GM12878 (cell line): ENCODE results near the gene RFXANK. TPM values are rescaled to one million over a fixed set of nuclear protein-coding genes. Genes with fewer than 3 reads are reported as not detected.

Experiments
- ATAC-seq: fragments of 200-7000 bp; cut with Tn5 transposase; 3 replicates; pipeline ENCODE4 v1.9.1; 2020; ENCODE audit warnings: mild to moderate bottlenecking, moderate library complexity
- BruUV-seq: library from RNA; stranded (reverse); fragments of 400-500 nt; replicated peaks from 2 replicates; lab custom pipeline; 2021; lab: Mats Ljungman, UMichigan
- CTCF ChIA-PET: fragments of 300-600 bp; sonication (Branson Sonifier 250); formaldehyde crosslinking; extraction: SDS; loops from one replicate; lab custom pipeline; 2021; ENCODE audit warnings: inconsistent platforms; lab: Yijun Ruan, JAX
- POLR2A ChIA-PET: fragments of 350-600 bp; formaldehyde crosslinking; extraction: SDS; loops from one replicate; lab custom pipeline; 2021; ENCODE audit warnings: inconsistent platforms; lab: Charles Lee
- RAD21 ChIA-PET: fragments of 300-600 bp; sonication (Branson Sonifier 250); formaldehyde crosslinking; loops from one replicate; lab custom pipeline; 2023; ENCODE audit warnings: antibody characterized with exemption; ENCODE audit not compliant: unreplicated experiment; lab: Charles Lee
- SMC1A ChIA-PET: fragments of 300-600 bp; sonication (Branson Sonifier 250); formaldehyde crosslinking; loops from one replicate; lab custom pipeline; 2023; ENCODE audit not compliant: unreplicated experiment, uncharacterized antibody; lab: Charles Lee
- DNase-seq: peaks from one replicate; pipeline ENCODE4 v3.0.0-alpha.2; 2011; ENCODE audit warnings: low read depth, low spot score
- FAIRE-seq: peaks from 3 replicates; lab custom pipeline; 2011; peaks lifted over from hg19 to GRCh38; lab: Jason Lieb, UNC
- H2AFZ ChIP-seq: 2 replicates; pipeline ENCODE4 v1.6.0; 2011; ENCODE audit warnings: low read depth, low read length, control low read depth; ENCODE audit not compliant: control insufficient read depth
- H3K27ac ChIP-seq: 2 replicates; pipeline ENCODE4 v1.5.1; 2011; ENCODE audit warnings: control low read depth; ENCODE audit not compliant: control insufficient read depth, insufficient read depth
- H3K27me3 ChIP-seq, 2 experiments: replicated peaks in 1 of 2; 2 replicates each; pipeline versions ENCODE4 v1.6.0 to v1.6.1; 2011; ENCODE audit warnings: low read length in 1 of 2; ENCODE audit not compliant: control insufficient read depth in 2 of 2, insufficient read depth in 2 of 2
- H3K36me3 ChIP-seq, 2 experiments: 2 replicates each; pipeline ENCODE4 v1.5.1; 2011; ENCODE audit warnings: low read length in 1 of 2; ENCODE audit not compliant: control insufficient read depth in 2 of 2, insufficient read depth in 2 of 2
- H3K4me1 ChIP-seq: 2 replicates; pipeline ENCODE4 v1.6.1; 2011; ENCODE audit warnings: mild to moderate bottlenecking, low read length, moderate library complexity, mixed read lengths; ENCODE audit not compliant: control insufficient read depth, insufficient read depth
- H3K4me2 ChIP-seq: 2 replicates; pipeline ENCODE4 v1.6.0; 2011; ENCODE audit warnings: control low read depth; ENCODE audit not compliant: control insufficient read depth, insufficient read depth
- H3K4me3 ChIP-seq: fragments of 200-600 bp; sonication (generic); 2 replicates; pipeline ENCODE4 v1.5.1; 2016
- H3K79me2 ChIP-seq: 2 replicates; pipeline ENCODE4 v1.6.0; 2011; ENCODE audit warnings: low read length; ENCODE audit not compliant: control insufficient read depth, insufficient read depth
- H3K9ac ChIP-seq: 2 replicates; pipeline ENCODE4 v1.8.0; 2011; ENCODE audit warnings: low read length, control low read depth, mixed read lengths; ENCODE audit not compliant: control insufficient read depth, insufficient read depth
- H3K9me3 ChIP-seq: replicated peaks from 3 replicates; pipeline ENCODE4 v1.5.1; 2011; ENCODE audit warnings: mild to moderate bottlenecking, low read length; ENCODE audit not compliant: control insufficient read depth, insufficient read depth
- H4K20me1 ChIP-seq: 2 replicates; pipeline ENCODE4 v1.6.0; 2011; ENCODE audit not compliant: control insufficient read depth, insufficient read depth
- IRF4 ChIP-seq: IDR thresholded peaks from 2 replicates; pipeline ENCODE4 v1.6.1; 2011; ENCODE audit warnings: low read depth, low read length
- NBN ChIP-seq: fragments of 450-650 bp; IDR thresholded peaks from 2 replicates; pipeline ENCODE4 v1.6.1; 2016
- NR2C1 ChIP-seq: fragments of 450-650 bp; IDR thresholded peaks from 2 replicates; pipeline ENCODE4 v1.6.1; 2017; ENCODE audit warnings: antibody characterized with exemption, mild to moderate bottlenecking, moderate library complexity
- RELA ChIP-seq: fragments of 450-650 bp; IDR thresholded peaks from 2 replicates; pipeline ENCODE4 v1.8.0; 2014; ENCODE audit warnings: borderline replicate concordance; ENCODE audit not compliant: partially characterized antibody
- RFX5 ChIP-seq: IDR thresholded peaks from 2 replicates; pipeline ENCODE4 v1.6.1; 2011; ENCODE audit warnings: low read depth, low read length, improper control_type of control experiment
- WGBS: methylation state at CpG from one replicate; pipeline ENCODE4 v1.1.6; 2016; ENCODE audit warnings: low lambda C conversion rate; ENCODE audit not compliant: insufficient replicate concordance, insufficient coverage; ENCODE audit errors: missing lambda C conversion rate; 5-methylcytosine and 5-hydroxymethylcytosine counted together
- in situ Hi-C: fragments of 300-500 bp; cut with MboI; formaldehyde crosslinking; loops from 9 replicates; pipeline ENCODE4 v1.14.3; 2018; ENCODE audit warnings: mixed read lengths
- intact Hi-C: fragments of 100-400 bp; cut with micrococcal nuclease; formaldehyde crosslinking; loops from one replicate; pipeline ENCODE4 v1.14.2; 2022; ENCODE audit not compliant: unreplicated experiment
- polyA plus RNA-seq, 11 experiments: library from polyadenylated mRNA; depleted of rRNA in 4 of 11; unstranded in 6 of 11; stranded (reverse) in 5 of 11; fragments of >200 nt; fragmentation: Nextera tagmentation in 4 of 11; fragmentation: Illumina TruSeq in 1 of 11; extraction: Ambion mirVana in 4 of 11; extraction: Trizol in 1 of 11; gene quantifications; 1 replicate in 1 of 11; 2 replicates in 10 of 11; pipeline versions ENCODE4 v1.2.1 to v1.2.3, GENCODE V29; 2011 to 2016; ENCODE audit warnings: inconsistent platforms in 2 of 11, missing spikeins in 2 of 11, low read depth in 1 of 11
- total RNA-seq, 4 experiments: library from RNA; depleted of rRNA in 3 of 4; stranded (reverse); fragments of >200 nt in 3 of 4; fragmentation: Illumina TruSeq in 1 of 4; extraction: Trizol in 1 of 4; gene quantifications; 2 replicates each; pipeline versions ENCODE4 v1.2.1 to v1.2.3, GENCODE V29; 2013 to 2021
- TF ChIP-seq, protein P1 (sequence below): IDR thresholded peaks from 2 replicates; pipeline ENCODE4 v1.6.1; 2011; ENCODE audit warnings: borderline replicate concordance, low read depth, mild to moderate bottlenecking, moderate library complexity, low read length; ENCODE audit not compliant: insufficient read depth, poor library complexity, severe bottlenecking
- TF ChIP-seq, protein P2 (sequence below): IDR thresholded peaks from 2 replicates; pipeline ENCODE4 v1.6.1; 2011; ENCODE audit warnings: borderline replicate concordance, low read depth, mild to moderate bottlenecking, moderate library complexity, mixed read lengths, low read length; ENCODE audit not compliant: insufficient read depth; ENCODE audit errors: extremely low read length
- TF ChIP-seq, protein P3 (sequence below): fragments of 450-650 bp; IDR thresholded peaks from 2 replicates; pipeline ENCODE4 v1.6.1; 2017; ENCODE audit warnings: mild to moderate bottlenecking
- TF ChIP-seq, protein P4 (sequence below): fragments of 450-650 bp; formaldehyde crosslinking; IDR thresholded peaks from 2 replicates; pipeline ENCODE4 v1.4.0; 2022; ENCODE audit warnings: mild to moderate bottlenecking, moderate library complexity
- TF ChIP-seq, protein P5 (sequence below): fragments of 450-650 bp; IDR thresholded peaks from 2 replicates; pipeline ENCODE4 v1.6.1; 2017; ENCODE audit warnings: antibody characterized with exemption, mild to moderate bottlenecking, moderate library complexity

RFXANK gene
- total and polyA plus RNA-seq, 10 of the 15 experiments (the other 5 are each of a cell fraction or from before 2014, with no cell fraction given) = 70.8 to 125 (median 95.7) TPM

DNA sequence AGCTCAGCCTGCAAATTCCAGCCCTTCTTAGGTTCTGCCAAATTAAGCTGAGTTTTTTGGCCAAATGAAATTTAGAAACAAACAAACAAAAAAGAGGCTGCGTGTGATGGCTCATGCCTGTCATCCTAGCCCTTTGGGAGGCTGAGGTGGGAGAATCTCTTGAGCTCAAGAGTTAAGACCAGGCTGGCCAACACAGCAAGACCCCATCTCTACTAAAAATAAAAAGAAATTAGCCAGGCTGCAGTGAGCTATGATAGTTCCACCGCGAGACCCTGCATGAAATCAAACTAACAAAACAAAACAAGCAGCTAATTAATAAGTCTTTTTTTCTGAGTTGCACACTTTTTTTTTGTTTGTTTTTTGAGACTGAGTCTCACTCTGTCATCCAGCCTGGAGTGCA, 37.6 kb downstream of the RFXANK start:
- Histone ChIP-seq H3K27ac (no peak overlapping the region), H4K20me1 (no peaks in the 10 kb centered on the region), H3K36me3 (no peaks in the 10 kb centered on the region), H3K4me3 (no peak overlapping the region), H3K79me2 (no peaks in the 10 kb centered on the region), H3K27me3 (no peaks in the 10 kb centered on the region; a peak in 1 of 4 replicates), H2AFZ (no peak overlapping the region), H3K9me3 (peaks cover 8% of the 10 kb centered on the region; the same call in 2 of the 3 replicates), H3K9ac (no peak overlapping the region), H3K4me2 (no peak overlapping the region), H3K4me1 (peaks cover 4% of the 10 kb centered on the region)
- no TSS peak for BruUV-seq
- POLR2A ChIA-PET = no interaction called here
- DNase-seq (no peak), ATAC-seq (no peak), FAIRE-seq (no peak)
- 60% methylated on average over 3 of the region's 3 CpGs for WGBS
- CTCF ChIA-PET = interaction anchor here (0.5 kb wide), 1 partner anchor 128 kb away, joined by 3 read pairs; no protein-coding TSS in a partner anchor
- SMC1A ChIA-PET = no interaction called here
- TF ChIP-seq, protein P1, sequence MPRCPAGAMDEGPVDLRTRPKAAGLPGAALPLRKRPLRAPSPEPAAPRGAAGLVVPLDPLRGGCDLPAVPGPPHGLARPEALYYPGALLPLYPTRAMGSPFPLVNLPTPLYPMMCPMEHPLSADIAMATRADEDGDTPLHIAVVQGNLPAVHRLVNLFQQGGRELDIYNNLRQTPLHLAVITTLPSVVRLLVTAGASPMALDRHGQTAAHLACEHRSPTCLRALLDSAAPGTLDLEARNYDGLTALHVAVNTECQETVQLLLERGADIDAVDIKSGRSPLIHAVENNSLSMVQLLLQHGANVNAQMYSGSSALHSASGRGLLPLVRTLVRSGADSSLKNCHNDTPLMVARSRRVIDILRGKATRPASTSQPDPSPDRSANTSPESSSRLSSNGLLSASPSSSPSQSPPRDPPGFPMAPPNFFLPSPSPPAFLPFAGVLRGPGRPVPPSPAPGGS = no peak
- TF ChIP-seq RELA (no peak), IRF4 (no peak), NBN (no peak), NR2C1 (no peak), RFX5 (no peak)
- TF ChIP-seq, protein P2, sequence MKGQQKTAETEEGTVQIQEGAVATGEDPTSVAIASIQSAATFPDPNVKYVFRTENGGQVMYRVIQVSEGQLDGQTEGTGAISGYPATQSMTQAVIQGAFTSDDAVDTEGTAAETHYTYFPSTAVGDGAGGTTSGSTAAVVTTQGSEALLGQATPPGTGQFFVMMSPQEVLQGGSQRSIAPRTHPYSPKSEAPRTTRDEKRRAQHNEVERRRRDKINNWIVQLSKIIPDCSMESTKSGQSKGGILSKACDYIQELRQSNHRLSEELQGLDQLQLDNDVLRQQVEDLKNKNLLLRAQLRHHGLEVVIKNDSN = no peak
- TF ChIP-seq, protein P3, sequence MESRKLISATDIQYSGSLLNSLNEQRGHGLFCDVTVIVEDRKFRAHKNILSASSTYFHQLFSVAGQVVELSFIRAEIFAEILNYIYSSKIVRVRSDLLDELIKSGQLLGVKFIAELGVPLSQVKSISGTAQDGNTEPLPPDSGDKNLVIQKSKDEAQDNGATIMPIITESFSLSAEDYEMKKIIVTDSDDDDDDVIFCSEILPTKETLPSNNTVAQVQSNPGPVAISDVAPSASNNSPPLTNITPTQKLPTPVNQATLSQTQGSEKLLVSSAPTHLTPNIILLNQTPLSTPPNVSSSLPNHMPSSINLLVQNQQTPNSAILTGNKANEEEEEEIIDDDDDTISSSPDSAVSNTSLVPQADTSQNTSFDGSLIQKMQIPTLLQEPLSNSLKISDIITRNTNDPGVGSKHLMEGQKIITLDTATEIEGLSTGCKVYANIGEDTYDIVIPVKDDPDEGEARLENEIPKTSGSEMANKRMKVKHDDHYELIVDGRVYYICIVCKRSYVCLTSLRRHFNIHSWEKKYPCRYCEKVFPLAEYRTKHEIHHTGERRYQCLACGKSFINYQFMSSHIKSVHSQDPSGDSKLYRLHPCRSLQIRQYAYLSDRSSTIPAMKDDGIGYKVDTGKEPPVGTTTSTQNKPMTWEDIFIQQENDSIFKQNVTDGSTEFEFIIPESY = no peak
- TF ChIP-seq, protein P4, sequence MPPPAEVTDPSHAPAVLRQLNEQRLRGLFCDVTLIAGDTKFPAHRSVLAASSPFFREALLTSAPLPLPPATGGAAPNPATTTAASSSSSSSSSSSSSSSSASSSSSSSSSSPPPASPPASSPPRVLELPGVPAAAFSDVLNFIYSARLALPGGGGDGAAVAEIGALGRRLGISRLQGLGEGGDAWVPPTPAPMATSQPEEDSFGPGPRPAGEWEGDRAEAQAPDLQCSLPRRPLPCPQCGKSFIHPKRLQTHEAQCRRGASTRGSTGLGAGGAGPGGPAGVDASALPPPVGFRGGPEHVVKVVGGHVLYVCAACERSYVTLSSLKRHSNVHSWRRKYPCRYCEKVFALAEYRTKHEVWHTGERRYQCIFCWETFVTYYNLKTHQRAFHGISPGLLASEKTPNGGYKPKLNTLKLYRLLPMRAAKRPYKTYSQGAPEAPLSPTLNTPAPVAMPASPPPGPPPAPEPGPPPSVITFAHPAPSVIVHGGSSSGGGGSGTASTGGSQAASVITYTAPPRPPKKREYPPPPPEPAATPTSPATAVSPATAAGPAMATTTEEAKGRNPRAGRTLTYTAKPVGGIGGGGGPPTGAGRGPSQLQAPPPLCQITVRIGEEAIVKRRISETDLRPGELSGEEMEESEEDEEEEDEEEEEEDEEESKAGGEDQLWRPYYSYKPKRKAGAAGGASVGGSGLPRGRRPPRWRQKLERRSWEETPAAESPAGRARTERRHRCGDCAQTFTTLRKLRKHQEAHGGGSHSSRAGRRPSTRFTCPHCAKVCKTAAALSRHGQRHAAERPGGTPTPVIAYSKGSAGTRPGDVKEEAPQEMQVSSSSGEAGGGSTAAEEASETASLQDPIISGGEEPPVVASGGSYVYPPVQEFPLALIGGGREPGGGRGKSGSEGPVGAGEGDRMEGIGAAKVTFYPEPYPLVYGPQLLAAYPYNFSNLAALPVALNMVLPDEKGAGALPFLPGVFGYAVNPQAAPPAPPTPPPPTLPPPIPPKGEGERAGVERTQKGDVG (CRISPR knock-in tag) = no peak
- TF ChIP-seq, protein P5, sequence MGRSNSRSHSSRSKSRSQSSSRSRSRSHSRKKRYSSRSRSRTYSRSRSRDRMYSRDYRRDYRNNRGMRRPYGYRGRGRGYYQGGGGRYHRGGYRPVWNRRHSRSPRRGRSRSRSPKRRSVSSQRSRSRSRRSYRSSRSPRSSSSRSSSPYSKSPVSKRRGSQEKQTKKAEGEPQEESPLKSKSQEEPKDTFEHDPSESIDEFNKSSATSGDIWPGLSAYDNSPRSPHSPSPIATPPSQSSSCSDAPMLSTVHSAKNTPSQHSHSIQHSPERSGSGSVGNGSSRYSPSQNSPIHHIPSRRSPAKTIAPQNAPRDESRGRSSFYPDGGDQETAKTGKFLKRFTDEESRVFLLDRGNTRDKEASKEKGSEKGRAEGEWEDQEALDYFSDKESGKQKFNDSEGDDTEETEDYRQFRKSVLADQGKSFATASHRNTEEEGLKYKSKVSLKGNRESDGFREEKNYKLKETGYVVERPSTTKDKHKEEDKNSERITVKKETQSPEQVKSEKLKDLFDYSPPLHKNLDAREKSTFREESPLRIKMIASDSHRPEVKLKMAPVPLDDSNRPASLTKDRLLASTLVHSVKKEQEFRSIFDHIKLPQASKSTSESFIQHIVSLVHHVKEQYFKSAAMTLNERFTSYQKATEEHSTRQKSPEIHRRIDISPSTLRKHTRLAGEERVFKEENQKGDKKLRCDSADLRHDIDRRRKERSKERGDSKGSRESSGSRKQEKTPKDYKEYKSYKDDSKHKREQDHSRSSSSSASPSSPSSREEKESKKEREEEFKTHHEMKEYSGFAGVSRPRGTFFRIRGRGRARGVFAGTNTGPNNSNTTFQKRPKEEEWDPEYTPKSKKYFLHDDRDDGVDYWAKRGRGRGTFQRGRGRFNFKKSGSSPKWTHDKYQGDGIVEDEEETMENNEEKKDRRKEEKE = no peak
- in situ Hi-C loops (no loop called here), intact Hi-C loops (no loop called here)
- RAD21 ChIA-PET = no interaction called here
